ENCODE results near the gene SLC8A1.

SLC8A1 gene

DNA sequence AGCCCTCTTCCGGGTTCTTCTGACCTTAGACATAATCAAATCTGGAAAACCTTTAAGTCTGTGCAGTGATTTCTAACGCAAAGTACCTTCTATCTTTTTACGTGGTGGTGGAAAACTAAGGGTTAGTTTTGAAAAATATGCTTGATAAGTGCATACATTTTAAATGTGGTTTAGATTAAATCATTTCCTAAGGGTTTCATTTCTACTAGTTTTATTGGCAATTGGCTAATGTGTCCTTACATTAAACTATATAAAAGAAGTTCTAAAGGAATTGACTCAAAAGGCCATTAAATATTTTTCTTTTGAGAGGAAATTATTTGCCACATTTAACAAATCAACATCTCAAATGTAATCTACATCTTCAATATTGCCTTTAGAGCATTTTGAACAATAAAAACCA is 404.5 kb downstream of the SLC8A1 start:
- DNase-seq (ENCODE audit: low read depth), result no peak
